ENCODE data around the gene GLCE. TPM values are rescaled to one million over a fixed set of nuclear protein-coding genes. Genes with fewer than 3 reads are reported as not detected.
"Not testable (repeated sequence)": the region's sequence is repeated elsewhere in the genome, so short reads cannot be mapped to it uniquely, and the experiment has no call there.

Gene GLCE
- total RNA-seq, 1 experiment from 2014 or later: 10.2 TPM

- Mint-ChIP-seq H3K9me3 (ENCODE audit: unreplicated experiment) (no peaks in the 10 kb centered on the region), H3K4me3 (ENCODE audit: unreplicated experiment) (no peak overlapping the region), H3K36me3 (ENCODE audit: insufficient read depth, unreplicated experiment) (no peaks in the 10 kb centered on the region), H3K27me3 (ENCODE audit: insufficient read depth, unreplicated experiment) (no peaks in the 10 kb centered on the region), H3K4me1 (ENCODE audit: low read depth, unreplicated experiment) (peaks cover 15% of the 10 kb centered on the region), H3K27ac (ENCODE audit: unreplicated experiment) (no peak overlapping the region)
- H3K4me1 ChIP-seq: peaks cover 22% of the 10 kb centered on the region
- ChIA-PET POLR2A (interaction anchor here (0.5 kb wide), 1 partner anchor 245 kb away, joined by 3 read pairs; no protein-coding TSS in a partner anchor), CTCF (interaction anchor here (0.6 to 0.7 kb wide), 2 partner anchors 102 to 199 kb away, joined by 3 read pairs; no protein-coding TSS in a partner anchor)
- H3K27me3 ChIP-seq (replicated peaks; ENCODE audit: control insufficient read depth, insufficient read depth, low read length): no peaks in the 10 kb centered on the region
- no peaks in the 10 kb centered on the region for H3K36me3 ChIP-seq (ENCODE audit: control insufficient read depth, insufficient read depth, low read length)
- intact Hi-C loops (cut with micrococcal nuclease; ENCODE audit: unreplicated experiment): loop anchor here (10.0 kb wide), 1 partner anchor 104 kb away; no protein-coding TSS in a partner anchor
- DNase-seq: peak in 1 of 2 experiments; percentile 9
- TF ChIP-seq, protein P1, sequence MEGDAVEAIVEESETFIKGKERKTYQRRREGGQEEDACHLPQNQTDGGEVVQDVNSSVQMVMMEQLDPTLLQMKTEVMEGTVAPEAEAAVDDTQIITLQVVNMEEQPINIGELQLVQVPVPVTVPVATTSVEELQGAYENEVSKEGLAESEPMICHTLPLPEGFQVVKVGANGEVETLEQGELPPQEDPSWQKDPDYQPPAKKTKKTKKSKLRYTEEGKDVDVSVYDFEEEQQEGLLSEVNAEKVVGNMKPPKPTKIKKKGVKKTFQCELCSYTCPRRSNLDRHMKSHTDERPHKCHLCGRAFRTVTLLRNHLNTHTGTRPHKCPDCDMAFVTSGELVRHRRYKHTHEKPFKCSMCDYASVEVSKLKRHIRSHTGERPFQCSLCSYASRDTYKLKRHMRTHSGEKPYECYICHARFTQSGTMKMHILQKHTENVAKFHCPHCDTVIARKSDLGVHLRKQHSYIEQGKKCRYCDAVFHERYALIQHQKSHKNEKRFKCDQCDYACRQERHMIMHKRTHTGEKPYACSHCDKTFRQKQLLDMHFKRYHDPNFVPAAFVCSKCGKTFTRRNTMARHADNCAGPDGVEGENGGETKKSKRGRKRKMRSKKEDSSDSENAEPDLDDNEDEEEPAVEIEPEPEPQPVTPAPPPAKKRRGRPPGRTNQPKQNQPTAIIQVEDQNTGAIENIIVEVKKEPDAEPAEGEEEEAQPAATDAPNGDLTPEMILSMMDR (IDR thresholded peaks at IDR 0.05; ENCODE audit: insufficient read depth in 1 of 2, low read depth in 1 of 2, low read length in 1 of 2, severe bottlenecking in 1 of 2, unreplicated experiment in 1 of 2): no peak
- H3K9me3 ChIP-seq: no peaks in the 10 kb centered on the region
- H3K4me3 ChIP-seq (ENCODE audit: low read depth, low read length): no peak overlapping the region
- BruUV-seq (replicated peaks): no TSS peak
Measured at GRCh38 chr15:69290346-69291164, 130.1 kb downstream of the GLCE start.

DNA sequence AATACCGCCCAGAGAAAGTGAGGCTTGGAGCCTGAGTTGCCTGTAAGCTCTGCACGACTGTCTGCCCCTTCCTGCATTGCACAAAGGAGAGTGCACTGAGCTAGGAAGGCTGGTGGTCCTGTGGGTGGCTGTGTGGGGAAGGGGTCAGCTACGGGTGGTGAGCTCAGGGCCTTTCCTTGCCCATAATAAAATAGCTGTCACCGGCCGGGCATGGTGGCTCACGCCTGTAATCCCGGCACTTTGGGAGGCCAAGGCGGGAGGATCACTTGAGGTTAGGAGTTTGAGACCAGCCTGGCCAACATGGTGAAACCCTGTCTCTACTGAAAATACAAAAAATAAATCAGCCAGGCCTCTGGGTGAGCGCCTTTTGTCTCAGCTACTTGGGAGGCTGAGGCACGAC is 131.2 kb downstream of the GLCE start:
- DNase-seq; H3K27me3 Mint-ChIP-seq (ENCODE audit: insufficient read depth, unreplicated experiment); H3K4me3 ChIP-seq (ENCODE audit: low read depth, low read length); H3K9me3 ChIP-seq; H3K4me3 Mint-ChIP-seq (ENCODE audit: unreplicated experiment); H3K27ac Mint-ChIP-seq (ENCODE audit: unreplicated experiment); H3K9me3 Mint-ChIP-seq (ENCODE audit: unreplicated experiment); H3K36me3 Mint-ChIP-seq (ENCODE audit: insufficient read depth, unreplicated experiment); POLR2A ChIA-PET; BruUV-seq (replicated peaks); H3K27me3 ChIP-seq (replicated peaks; ENCODE audit: control insufficient read depth, insufficient read depth, low read length); H3K36me3 ChIP-seq (ENCODE audit: control insufficient read depth, insufficient read depth, low read length); CTCF ChIA-PET: not testable (repeated sequence)
- H3K4me1 Mint-ChIP-seq (ENCODE audit: low read depth, unreplicated experiment): peaks cover 15% of the 10 kb centered on the region
- intact Hi-C loops (cut with micrococcal nuclease; ENCODE audit: unreplicated experiment): loop anchor here (10.0 kb wide), 1 partner anchor 103 kb away; no protein-coding TSS in a partner anchor
- H3K4me1 ChIP-seq: peaks cover 22% of the 10 kb centered on the region

GRCh38 chr15:69292826-69293420 is 132.5 kb downstream of the GLCE start:
- Histone ChIP-seq H3K4me3 (ENCODE audit: low read depth, low read length) (no peak overlapping the region), H3K9me3 (no peaks in the 10 kb centered on the region), H3K36me3 (ENCODE audit: control insufficient read depth, insufficient read depth, low read length) (no peaks in the 10 kb centered on the region), H3K27me3 (replicated peaks; ENCODE audit: control insufficient read depth, insufficient read depth, low read length) (no peaks in the 10 kb centered on the region), H3K4me1 (peaks cover 22% of the 10 kb centered on the region)
- Mint-ChIP-seq H3K36me3 (ENCODE audit: insufficient read depth, unreplicated experiment) (no peaks in the 10 kb centered on the region), H3K4me3 (ENCODE audit: unreplicated experiment) (no peak overlapping the region), H3K9me3 (ENCODE audit: unreplicated experiment) (no peaks in the 10 kb centered on the region), H3K27me3 (ENCODE audit: insufficient read depth, unreplicated experiment) (no peaks in the 10 kb centered on the region), H3K4me1 (ENCODE audit: low read depth, unreplicated experiment) (peaks cover 15% of the 10 kb centered on the region), H3K27ac (ENCODE audit: unreplicated experiment) (no peak overlapping the region)
- TF ChIP-seq, protein P1 (IDR thresholded peaks at IDR 0.05; ENCODE audit: insufficient read depth in 1 of 2, low read depth in 1 of 2, low read length in 1 of 2, severe bottlenecking in 1 of 2, unreplicated experiment in 1 of 2): no peak
- no peak for DNase-seq
- intact Hi-C loops (cut with micrococcal nuclease; ENCODE audit: unreplicated experiment): loop anchor here (10.0 kb wide), 1 partner anchor 102 kb away; no protein-coding TSS in a partner anchor
- ChIA-PET CTCF (no interaction called here), POLR2A (no interaction called here)
- no TSS peak for BruUV-seq (replicated peaks)
